Heart left ventricle (tissue), 13 donors: Measurements from ENCODE around the gene TMEM259.

Source experiments
- POLR2A ChIP-seq, 2 donors: fragments of 450-650 bp; IDR thresholded peaks; one replicate each; pipeline ENCODE4 v1.6.1; 2017; ENCODE audit warnings: antibody characterized with exemption in 2 of 2, mild to moderate bottlenecking in 2 of 2, moderate library complexity in 2 of 2
- TF ChIP-seq, protein P1 (sequence below), 12 donors: fragments of 200-600 bp; sonication (generic) in 4 of 12; IDR thresholded peaks; one replicate each; pipeline versions ENCODE4 v1.5.0 to v1.8.0; 2018 to 2022; ENCODE audit warnings: antibody characterized with exemption in 12 of 12, mild to moderate bottlenecking in 5 of 12
- donor health status: ischemic (EF 13 %, LVEDD 7.1; RV severe dilation, severe dysfunction).
- donor health status: DM: no; HTN: yes; CAD: no.
- donor health status: DM: no; HTN: no; CAD: no.
- donor health status: ischemic (EF 25% LVEDD 6.9; RV normal size, moderate dysfunction).
- donor health status: ischemic (EF 25% LVEDD 5.7; RV mildly dilated, moderate dysfunction).
- donor health status: ischemic (EF 35%, LVEDD 5.7; RV mildly dilated, moderate dysfunction).
- donor health status: nonischemic (EF 11% LVEDD 7.7; RV severe dilation, severe dysfunction).
- donor health status: DM: yes; HTN: yes; CAD: no.
- donor health status: PGD.
- donor health status: ischemic (EF 29% LVEDD 5.4; RV normal size, mild dysfunction).
- donor health status: nonischemic (EF 23%, LVEDD 6.1; RV moderate dilation, normal function).

DNA sequence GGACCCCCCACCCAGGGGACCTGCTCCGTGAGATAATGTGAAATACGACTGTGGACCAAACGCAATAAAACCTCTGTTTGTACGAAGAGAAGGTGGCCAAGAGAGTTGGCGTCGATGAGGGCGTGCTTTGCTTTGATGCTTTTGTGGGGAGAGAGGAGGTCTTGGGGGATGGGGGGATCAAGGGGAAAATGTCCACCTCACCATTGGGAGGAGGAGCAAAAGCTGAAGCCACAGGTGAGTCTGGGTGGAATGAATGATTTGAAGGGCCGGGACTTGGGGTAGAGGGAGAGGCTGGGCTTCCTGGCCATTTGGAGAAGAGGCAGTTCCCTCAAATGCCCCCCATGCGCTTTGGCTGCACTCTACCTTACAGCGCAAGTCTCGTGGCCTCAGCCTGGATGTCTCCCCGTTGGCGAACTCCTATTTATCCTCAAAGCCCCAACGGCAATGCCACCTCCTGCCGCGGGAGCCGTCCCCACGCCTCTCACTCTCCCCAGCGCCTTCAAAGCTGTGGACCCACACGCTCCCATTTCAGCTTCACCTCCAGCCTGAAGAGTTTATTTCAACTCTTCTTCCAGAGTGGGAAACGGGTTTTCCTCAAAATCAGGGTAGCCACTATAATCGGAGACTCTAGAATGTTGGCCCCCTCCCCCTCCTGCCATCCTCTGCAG, 18.2 kb upstream of the TMEM259 start:
- TF ChIP-seq, protein P1, sequence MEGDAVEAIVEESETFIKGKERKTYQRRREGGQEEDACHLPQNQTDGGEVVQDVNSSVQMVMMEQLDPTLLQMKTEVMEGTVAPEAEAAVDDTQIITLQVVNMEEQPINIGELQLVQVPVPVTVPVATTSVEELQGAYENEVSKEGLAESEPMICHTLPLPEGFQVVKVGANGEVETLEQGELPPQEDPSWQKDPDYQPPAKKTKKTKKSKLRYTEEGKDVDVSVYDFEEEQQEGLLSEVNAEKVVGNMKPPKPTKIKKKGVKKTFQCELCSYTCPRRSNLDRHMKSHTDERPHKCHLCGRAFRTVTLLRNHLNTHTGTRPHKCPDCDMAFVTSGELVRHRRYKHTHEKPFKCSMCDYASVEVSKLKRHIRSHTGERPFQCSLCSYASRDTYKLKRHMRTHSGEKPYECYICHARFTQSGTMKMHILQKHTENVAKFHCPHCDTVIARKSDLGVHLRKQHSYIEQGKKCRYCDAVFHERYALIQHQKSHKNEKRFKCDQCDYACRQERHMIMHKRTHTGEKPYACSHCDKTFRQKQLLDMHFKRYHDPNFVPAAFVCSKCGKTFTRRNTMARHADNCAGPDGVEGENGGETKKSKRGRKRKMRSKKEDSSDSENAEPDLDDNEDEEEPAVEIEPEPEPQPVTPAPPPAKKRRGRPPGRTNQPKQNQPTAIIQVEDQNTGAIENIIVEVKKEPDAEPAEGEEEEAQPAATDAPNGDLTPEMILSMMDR (IDR thresholded peaks at IDR 0.05): no peak
- TF ChIP-seq POLR2A (IDR thresholded peaks at IDR 0.05): no peak
